ENCODE results near the gene LARGE1.

LARGE1 gene

DNA sequence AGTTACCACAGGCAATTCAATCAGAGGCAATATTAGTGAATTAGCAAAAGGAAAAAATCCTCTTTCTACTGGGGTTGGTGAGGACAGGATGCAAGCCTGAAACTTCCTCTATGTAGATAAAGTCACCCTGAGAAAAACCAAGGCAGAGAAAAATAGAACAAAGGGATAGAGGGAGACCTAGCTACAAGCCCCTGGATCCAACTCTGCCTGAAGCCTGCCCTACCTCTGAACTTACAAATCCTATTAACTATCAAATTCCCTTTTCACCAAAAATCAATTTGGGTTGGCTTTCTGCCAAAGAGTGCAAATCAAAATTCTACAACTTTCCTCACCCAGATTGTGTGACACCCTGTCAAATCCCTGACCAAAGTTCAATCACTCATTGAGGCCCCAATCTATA is 161.3 kb downstream of the LARGE1 start:
- Histone ChIP-seq H3K4me1 (ENCODE audit: insufficient read depth, low read length, poor library complexity, severe bottlenecking) (no peaks in the 10 kb centered on the region), H3K9ac (ENCODE audit: low read depth, low read length, poor library complexity, severe bottlenecking) (no peak overlapping the region), H3F3A (ENCODE audit: low read depth) (no peaks in the 10 kb centered on the region), H3K79me2 (ENCODE audit: insufficient read depth, low read length) (no peaks in the 10 kb centered on the region), H3K36me3 (ENCODE audit: insufficient read depth, low read length) (no peaks in the 10 kb centered on the region), H3K27me3 (ENCODE audit: insufficient read depth, low read length, poor library complexity, severe bottlenecking) (no peaks in the 10 kb centered on the region), H3K4me2 (ENCODE audit: low read depth, low read length, poor library complexity, severe bottlenecking) (no peak overlapping the region), H3K9me2 (replicated peaks; ENCODE audit: low read depth, low read length) (no peaks in the 10 kb centered on the region), H3K9me3 (ENCODE audit: insufficient read depth, low read depth, low read length) (peaks cover 7% of the 10 kb centered on the region; the same call in 1 of the 2 replicates), H3K4me3 (ENCODE audit: low read length, poor library complexity, severe bottlenecking) (no peak overlapping the region), H2AFZ (ENCODE audit: low read length) (no peak overlapping the region), H4K20me1 (ENCODE audit: insufficient read depth, low read length, poor library complexity, severe bottlenecking) (no peaks in the 10 kb centered on the region)
- no peak for TF ChIP-seq EZH2phosphoT487 (IDR thresholded peaks at IDR 0.05; ENCODE audit: borderline replicate concordance)
- TF ChIP-seq, protein P1, sequence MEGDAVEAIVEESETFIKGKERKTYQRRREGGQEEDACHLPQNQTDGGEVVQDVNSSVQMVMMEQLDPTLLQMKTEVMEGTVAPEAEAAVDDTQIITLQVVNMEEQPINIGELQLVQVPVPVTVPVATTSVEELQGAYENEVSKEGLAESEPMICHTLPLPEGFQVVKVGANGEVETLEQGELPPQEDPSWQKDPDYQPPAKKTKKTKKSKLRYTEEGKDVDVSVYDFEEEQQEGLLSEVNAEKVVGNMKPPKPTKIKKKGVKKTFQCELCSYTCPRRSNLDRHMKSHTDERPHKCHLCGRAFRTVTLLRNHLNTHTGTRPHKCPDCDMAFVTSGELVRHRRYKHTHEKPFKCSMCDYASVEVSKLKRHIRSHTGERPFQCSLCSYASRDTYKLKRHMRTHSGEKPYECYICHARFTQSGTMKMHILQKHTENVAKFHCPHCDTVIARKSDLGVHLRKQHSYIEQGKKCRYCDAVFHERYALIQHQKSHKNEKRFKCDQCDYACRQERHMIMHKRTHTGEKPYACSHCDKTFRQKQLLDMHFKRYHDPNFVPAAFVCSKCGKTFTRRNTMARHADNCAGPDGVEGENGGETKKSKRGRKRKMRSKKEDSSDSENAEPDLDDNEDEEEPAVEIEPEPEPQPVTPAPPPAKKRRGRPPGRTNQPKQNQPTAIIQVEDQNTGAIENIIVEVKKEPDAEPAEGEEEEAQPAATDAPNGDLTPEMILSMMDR (conservative IDR thresholded peaks at IDR 0.05; ENCODE audit: low read length) = no peak

DNA sequence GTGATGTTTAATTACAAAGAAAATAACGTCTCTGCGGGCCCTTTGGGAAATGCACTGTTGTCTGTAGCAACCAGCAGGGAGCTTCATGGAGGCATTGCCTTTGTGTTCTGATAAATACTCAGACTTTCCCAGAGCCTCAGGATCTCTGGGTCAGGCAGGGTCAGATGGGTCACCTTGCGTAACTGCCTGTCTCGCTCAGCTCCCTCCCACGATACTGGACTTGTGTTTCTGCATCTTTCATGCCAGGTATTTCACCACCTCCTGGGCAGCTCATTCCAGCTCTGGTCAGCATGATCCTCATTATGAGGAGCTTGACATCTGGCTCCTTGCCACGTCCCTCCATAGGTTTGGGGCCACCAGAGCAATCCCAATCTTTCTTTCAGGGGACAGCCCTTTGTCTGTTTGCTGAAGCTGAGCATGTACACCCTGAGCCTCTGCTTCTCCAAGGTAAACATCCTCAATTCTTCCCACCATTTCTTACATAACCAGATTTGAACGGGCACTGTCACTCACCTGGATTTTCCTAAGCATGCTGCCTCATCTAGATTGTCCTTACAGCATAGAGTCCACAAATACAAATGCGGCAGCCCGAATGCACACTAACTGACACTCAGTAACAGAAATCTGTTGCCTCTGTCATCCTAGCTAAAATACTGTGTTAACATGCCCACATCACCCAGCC is 162.3 kb downstream of the LARGE1 start:
- Histone ChIP-seq H4K20me1 (ENCODE audit: insufficient read depth, low read length, poor library complexity, severe bottlenecking) (no peaks in the 10 kb centered on the region), H3K9me2 (replicated peaks; ENCODE audit: low read depth, low read length) (no peaks in the 10 kb centered on the region), H3K4me2 (ENCODE audit: low read depth, low read length, poor library complexity, severe bottlenecking) (no peak overlapping the region), H3K9me3 (ENCODE audit: insufficient read depth, low read depth, low read length) (peaks cover 7% of the 10 kb centered on the region; the same call in 1 of the 2 replicates), H3K4me1 (ENCODE audit: insufficient read depth, low read length, poor library complexity, severe bottlenecking) (no peaks in the 10 kb centered on the region), H3K4me3 (ENCODE audit: low read length, poor library complexity, severe bottlenecking) (no peak overlapping the region), H3K27me3 (ENCODE audit: insufficient read depth, low read length, poor library complexity, severe bottlenecking) (no peaks in the 10 kb centered on the region), H3K36me3 (ENCODE audit: insufficient read depth, low read length) (no peaks in the 10 kb centered on the region), H2AFZ (ENCODE audit: low read length) (no peak overlapping the region), H3K9ac (ENCODE audit: low read depth, low read length, poor library complexity, severe bottlenecking) (no peak overlapping the region), H3K79me2 (ENCODE audit: insufficient read depth, low read length) (no peaks in the 10 kb centered on the region), H3F3A (ENCODE audit: low read depth) (no peaks in the 10 kb centered on the region)
- TF ChIP-seq, protein P1 (conservative IDR thresholded peaks at IDR 0.05; ENCODE audit: low read length) = no peak
- no peak for TF ChIP-seq EZH2phosphoT487 (IDR thresholded peaks at IDR 0.05; ENCODE audit: borderline replicate concordance)

DNA sequence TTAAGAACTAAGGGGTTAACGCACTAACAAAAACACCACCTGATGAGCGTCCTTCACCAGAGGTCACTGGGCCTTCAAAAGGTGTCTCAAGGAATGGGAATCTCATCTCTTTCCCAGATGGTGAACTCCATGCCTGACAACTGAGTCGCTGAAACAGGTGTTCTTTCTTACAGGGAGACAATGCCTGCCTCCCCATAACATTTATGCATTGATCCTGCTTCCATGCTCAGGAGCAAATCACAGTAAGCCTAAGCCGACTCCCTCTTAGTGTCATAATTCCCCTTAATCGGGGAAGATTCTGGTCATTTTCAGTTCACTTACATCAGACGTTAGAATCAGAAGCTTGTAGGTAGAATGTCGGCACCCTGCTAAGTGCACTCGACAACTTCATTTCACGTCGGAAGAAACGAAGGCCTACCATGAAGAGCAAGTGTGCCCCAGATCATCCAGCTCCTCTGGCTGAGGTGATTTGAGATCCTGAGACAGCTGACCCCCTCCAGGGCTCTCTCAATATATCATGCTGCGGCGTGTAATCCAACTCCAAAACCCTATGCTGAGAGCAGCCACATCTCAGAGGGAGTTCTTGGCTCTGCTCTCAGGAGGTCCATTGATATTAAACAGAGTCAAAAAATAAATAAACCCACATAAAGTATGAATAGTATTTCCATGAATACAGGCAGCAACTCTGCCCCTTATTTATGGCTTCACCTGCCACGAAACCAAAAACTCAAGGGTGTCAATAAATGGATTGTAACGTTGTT is 163.1 kb downstream of the LARGE1 start:
- Histone ChIP-seq H3K4me3 (ENCODE audit: low read length, poor library complexity, severe bottlenecking) (no peak overlapping the region), H3K4me2 (ENCODE audit: low read depth, low read length, poor library complexity, severe bottlenecking) (no peak overlapping the region), H3K4me1 (ENCODE audit: insufficient read depth, low read length, poor library complexity, severe bottlenecking) (no peaks in the 10 kb centered on the region), H3K27me3 (ENCODE audit: insufficient read depth, low read length, poor library complexity, severe bottlenecking) (no peaks in the 10 kb centered on the region), H4K20me1 (ENCODE audit: insufficient read depth, low read length, poor library complexity, severe bottlenecking) (no peaks in the 10 kb centered on the region), H2AFZ (ENCODE audit: low read length) (no peak overlapping the region), H3K9ac (ENCODE audit: low read depth, low read length, poor library complexity, severe bottlenecking) (no peak overlapping the region), H3K9me2 (replicated peaks; ENCODE audit: low read depth, low read length) (no peaks in the 10 kb centered on the region), H3K36me3 (ENCODE audit: insufficient read depth, low read length) (no peaks in the 10 kb centered on the region), H3K79me2 (ENCODE audit: insufficient read depth, low read length) (no peaks in the 10 kb centered on the region), H3F3A (ENCODE audit: low read depth) (no peaks in the 10 kb centered on the region), H3K9me3 (ENCODE audit: insufficient read depth, low read depth, low read length) (peaks cover 7% of the 10 kb centered on the region; the same call in 1 of the 2 replicates)
- TF ChIP-seq, protein P1 (conservative IDR thresholded peaks at IDR 0.05; ENCODE audit: low read length) = no peak
- TF ChIP-seq EZH2phosphoT487 (IDR thresholded peaks at IDR 0.05; ENCODE audit: borderline replicate concordance) = no peak
